Measurements from ENCODE around the gene DSP. TPM values are rescaled to one million over a fixed set of nuclear protein-coding genes. Genes with fewer than 3 reads are reported as not detected.

DSP gene
- total RNA-seq, 1 donor from 2014 or later = 314 TPM

GRCh38 chr6:7534192-7534591 lies 7.3 kb upstream of the DSP start:
- intact Hi-C loops (cut with micrococcal nuclease) = no loop called here
- ATAC-seq (no peak), DNase-seq (no peak)

- no peak for ATAC-seq
- no peak for DNase-seq
- intact Hi-C loops (cut with micrococcal nuclease) = no loop called here
Measured at GRCh38 chr6:7535498-7535897, 6.0 kb upstream of the DSP start.

- ATAC-seq = peak; percentile 13
- intact Hi-C loops (cut with micrococcal nuclease) = no loop called here
- no peak for DNase-seq
Measured at GRCh38 chr6:7537565-7538174, 3.8 kb upstream of the DSP start.

- ATAC-seq (no peak), DNase-seq (no peak)
- intact Hi-C loops (cut with micrococcal nuclease) = no loop called here
Measured at GRCh38 chr6:7538484-7538883, 3.0 kb upstream of the DSP start.

- ATAC-seq = peak; percentile 61
- intact Hi-C loops (cut with micrococcal nuclease) = no loop called here
- peak; percentile 65 for DNase-seq
Measured at GRCh38 chr6:7540595-7540994, 876 bp upstream of the DSP start.

GRCh38 chr6:7542065-7542873 lies 798 bp downstream of the DSP start:
- peak; percentile 23 for ATAC-seq
- intact Hi-C loops (cut with micrococcal nuclease) = no loop called here
- DNase-seq = peak; percentile 50

- ATAC-seq (peak; percentile 66), DNase-seq (peak; percentile 80)
- intact Hi-C loops (cut with micrococcal nuclease) = no loop called here
Measured at GRCh38 chr6:7542874-7543624, 1.6 kb downstream of the DSP start.

- intact Hi-C loops (cut with micrococcal nuclease) = no loop called here
- no peak for DNase-seq
- no peak for ATAC-seq
Measured at GRCh38 chr6:7543789-7544424, 2.4 kb downstream of the DSP start.

GRCh38 chr6:7544597-7544996 lies 3.1 kb downstream of the DSP start:
- intact Hi-C loops (cut with micrococcal nuclease) = no loop called here
- no peak for ATAC-seq
- DNase-seq = no peak

- DNase-seq (no peak), ATAC-seq (no peak)
- intact Hi-C loops (cut with micrococcal nuclease) = no loop called here
Measured at GRCh38 chr6:7545316-7546019, 4.0 kb downstream of the DSP start.

GRCh38 chr6:7546020-7546369 lies 4.5 kb downstream of the DSP start:
- DNase-seq (no peak), ATAC-seq (no peak)
- intact Hi-C loops (cut with micrococcal nuclease) = no loop called here

- no peak for ATAC-seq
- no peak for DNase-seq
- intact Hi-C loops (cut with micrococcal nuclease) = no loop called here
Measured at GRCh38 chr6:7546383-7546782, 4.9 kb downstream of the DSP start.

- ATAC-seq = no peak
- intact Hi-C loops (cut with micrococcal nuclease) = no loop called here
- DNase-seq = no peak
Measured at GRCh38 chr6:7546896-7547295, 5.4 kb downstream of the DSP start.

- intact Hi-C loops (cut with micrococcal nuclease) = no loop called here
- no peak for ATAC-seq
- DNase-seq = no peak
Measured at GRCh38 chr6:7547315-7547714, 5.8 kb downstream of the DSP start.

GRCh38 chr6:7550433-7550801 lies 8.9 kb downstream of the DSP start:
- no peak for ATAC-seq
- intact Hi-C loops (cut with micrococcal nuclease) = no loop called here

GRCh38 chr6:7554533-7555275 lies 13.2 kb downstream of the DSP start:
- ATAC-seq (peak; percentile 63), DNase-seq (no peak)
- intact Hi-C loops (cut with micrococcal nuclease) = no loop called here

More at GRCh38 chr6:7550433-7550801, 8.9 kb downstream of the DSP start:
- no peak for DNase-seq

GRCh38 chr6:7555671-7556070 lies 14.2 kb downstream of the DSP start:
- intact Hi-C loops (cut with micrococcal nuclease) = no loop called here
- ATAC-seq (peak; percentile 49), DNase-seq (no peak)

GRCh38 chr6:7556394-7557106 lies 15.1 kb downstream of the DSP start:
- ATAC-seq (no peak), DNase-seq (no peak)

More at GRCh38 chr6:7556394-7557106, 15.1 kb downstream of the DSP start:
- intact Hi-C loops (cut with micrococcal nuclease) = no loop called here

Data from left ventricle myocardium superior (tissue), 1 donor.